Stomach smooth muscle (tissue), 2 donors: ENCODE measurements around the gene METTL17.

ENCODE experiments used
- H3K27ac ChIP-seq: one replicate; pipeline ENCODE4 v1.7.0; 2013; ENCODE audit warnings: mild to moderate bottlenecking, low read length, inconsistent platforms
- H3K27me3 ChIP-seq, 2 donors: one replicate each; pipeline ENCODE4 v1.7.0; 2013; ENCODE audit warnings: low read length in 2 of 2; ENCODE audit not compliant: insufficient read depth in 2 of 2, control insufficient read depth in 1 of 2
- H3K36me3 ChIP-seq, 2 donors: one replicate each; pipeline ENCODE4 v1.7.0; 2013; ENCODE audit warnings: low read length in 2 of 2; ENCODE audit not compliant: control insufficient read depth in 2 of 2, insufficient read depth in 2 of 2
- H3K4me1 ChIP-seq: one replicate; pipeline ENCODE4 v1.7.0; 2013; ENCODE audit warnings: low read length; ENCODE audit not compliant: control insufficient read depth, insufficient read depth
- H3K4me3 ChIP-seq, 2 donors: one replicate each; pipeline ENCODE4 v1.7.0; 2013; ENCODE audit warnings: low read length in 2 of 2
- H3K9ac ChIP-seq, 2 donors: one replicate each; pipeline ENCODE4 v1.7.0; 2013; ENCODE audit warnings: low read length in 2 of 2, mild to moderate bottlenecking in 1 of 2
- H3K9me3 ChIP-seq, 2 donors: one replicate each; pipeline ENCODE4 v1.7.0; 2013; ENCODE audit warnings: low read length in 2 of 2; ENCODE audit not compliant: control insufficient read depth in 2 of 2
- donor health status: healthy.
- donor health status: Pancreatic carcinoma.

Gene METTL17

GRCh38 chr14:21043974-21044618 lies 54.3 kb downstream of the METTL17 start:
- Histone ChIP-seq H3K4me1 (peaks cover 9% of the 10 kb centered on the region), H3K9me3 (no peaks in the 10 kb centered on the region), H3K27ac (no peak overlapping the region), H3K36me3 (no peaks in the 10 kb centered on the region), H3K27me3 (peaks cover 0 to 3% of the 10 kb centered on the region in 2 donors), H3K4me3 (no peak overlapping the region), H3K9ac (no peak overlapping the region)
